DMS153 (cell line): Measurements from ENCODE around the gene ADAMTS2.

Experiments used
- DNase-seq: peaks from one replicate; lab custom pipeline; 2025; lab: John Stamatoyannopoulos, UW

ADAMTS2 gene

DNA sequence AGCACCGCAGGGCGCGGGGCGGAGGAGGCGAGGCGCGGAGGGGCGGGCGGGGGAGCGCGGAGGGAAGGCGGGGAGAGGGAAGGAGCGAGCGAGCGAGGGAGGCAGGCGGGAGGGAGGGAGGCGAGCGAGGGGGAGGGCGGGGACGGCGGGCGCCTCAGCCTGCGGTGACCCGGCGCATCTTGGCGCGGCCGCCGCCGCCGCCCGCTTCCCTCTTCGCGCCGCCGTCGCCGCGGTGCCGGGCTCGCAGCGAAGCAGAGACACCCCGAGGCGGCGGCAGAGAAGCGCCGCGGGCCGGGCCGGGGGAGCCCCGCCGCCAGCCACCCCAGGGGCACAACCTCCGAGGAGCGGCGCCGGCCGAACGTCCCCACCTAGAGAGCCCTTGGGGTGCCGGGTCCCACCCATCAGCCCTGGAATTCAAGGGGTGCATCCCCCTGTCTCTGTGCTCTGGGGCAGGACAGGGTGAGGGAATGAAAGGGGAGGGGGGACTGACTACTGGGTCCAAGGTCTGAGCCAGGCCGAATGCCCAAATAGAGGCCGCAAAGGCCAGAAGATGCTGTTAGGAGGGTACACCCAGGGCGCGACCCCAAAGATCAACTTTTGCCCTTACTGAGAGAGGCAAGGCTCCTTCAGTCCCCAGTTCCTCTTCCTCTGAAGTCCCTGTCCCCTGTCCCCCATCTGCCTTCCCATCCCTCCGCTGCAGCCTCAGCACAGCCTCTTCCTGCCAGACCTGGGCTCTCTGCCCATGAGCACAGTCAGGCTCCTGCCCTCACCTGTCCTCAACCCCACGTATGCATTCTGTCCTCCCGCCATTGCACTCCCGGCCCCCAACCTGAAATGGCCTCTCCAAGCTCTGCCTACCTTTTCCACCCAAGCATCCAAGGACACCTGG, at the start of gene ADAMTS2:
ADAMTS2 (minus strand) TSS at position 29 of the 889 bp plus-strand sequence. CDS start 133 bp downstream, outside the sequence.
- no peak for DNase-seq

DNA sequence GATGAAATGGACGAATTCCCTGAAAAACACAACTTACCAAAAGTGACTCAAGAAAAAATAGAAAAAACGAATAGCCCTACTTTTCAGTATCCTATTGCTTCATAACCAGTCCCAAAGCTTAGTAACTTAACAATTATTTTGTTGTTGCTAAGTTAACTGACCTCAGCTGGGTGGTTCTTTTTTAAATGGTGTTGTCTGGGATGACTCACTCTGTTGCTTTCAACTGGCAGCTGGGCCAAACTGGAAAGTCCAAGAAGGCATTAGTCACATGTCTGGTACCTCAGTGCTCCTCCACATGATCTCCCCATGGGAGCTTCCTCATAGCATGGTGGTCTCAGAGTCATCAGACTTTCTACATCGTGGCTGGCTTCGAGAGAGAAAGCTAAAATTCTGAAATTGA, 47.8 kb upstream of the ADAMTS2 start:
- DNase-seq = no peak

DNA sequence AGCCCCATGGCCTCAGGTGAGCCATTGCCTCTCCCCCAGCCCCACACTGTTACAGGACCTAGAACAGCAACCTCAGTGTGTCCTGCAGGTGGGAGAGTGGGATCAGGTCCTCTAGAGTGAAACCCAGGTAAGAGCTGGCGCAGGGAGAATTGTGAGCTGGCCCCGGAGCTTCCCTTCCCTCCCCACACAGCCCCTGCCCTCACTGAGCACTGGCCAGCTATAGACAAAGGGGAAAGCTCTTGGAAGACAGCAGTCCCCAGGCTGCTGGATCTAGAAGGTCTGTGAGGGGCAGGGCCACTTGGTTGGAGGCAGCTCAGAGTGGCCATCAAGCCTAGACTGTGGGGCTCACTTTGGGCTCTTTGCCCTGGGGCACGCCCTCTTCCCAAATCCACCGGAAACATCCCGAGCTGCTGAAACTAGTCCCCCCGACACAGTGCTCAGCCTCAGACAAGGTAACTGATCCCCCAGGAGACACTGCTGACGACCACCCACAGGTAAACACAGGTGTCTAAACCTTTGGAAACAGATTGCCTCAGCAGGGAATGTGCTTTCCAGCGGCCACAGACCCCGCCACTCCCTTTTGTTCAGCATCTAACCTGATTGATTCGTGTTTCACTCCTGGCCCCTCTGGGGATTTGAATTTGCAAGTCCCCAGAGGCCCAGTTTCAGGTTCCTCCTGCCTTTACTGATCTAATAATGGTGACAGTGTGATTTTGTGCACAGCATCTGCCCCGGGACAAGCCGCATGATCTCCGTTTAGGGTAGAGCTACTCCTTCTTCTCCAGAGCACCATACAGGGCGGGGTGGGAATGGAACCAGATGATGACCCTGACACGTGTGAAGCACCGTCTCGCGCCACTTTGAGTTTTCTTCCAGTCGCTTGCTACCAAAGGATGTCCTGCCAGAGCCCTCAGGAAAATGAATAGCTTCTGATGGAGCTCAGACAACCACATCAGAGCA, 42.2 kb upstream of the ADAMTS2 start:
- DNase-seq = no peak

DNA sequence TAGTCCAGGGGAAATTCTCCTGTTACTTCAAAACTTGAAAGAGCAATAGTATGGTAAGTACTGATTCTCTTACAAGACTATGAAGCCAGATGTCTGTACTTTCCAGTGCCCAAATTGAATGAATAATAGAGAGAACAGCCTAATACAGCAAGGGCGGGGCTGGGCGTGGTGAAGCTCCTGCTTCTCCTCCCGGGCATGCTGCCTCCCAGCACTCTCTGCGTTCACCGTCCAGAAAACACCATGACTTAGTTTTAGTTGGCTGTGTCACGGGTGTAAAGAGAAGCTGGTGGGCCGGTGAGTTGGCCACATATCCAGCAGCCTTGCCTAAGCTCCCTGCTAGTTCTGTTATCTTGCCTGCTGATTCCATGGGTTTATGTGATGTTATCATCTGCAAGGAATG, 40.7 kb upstream of the ADAMTS2 start:
- no peak for DNase-seq

DNA sequence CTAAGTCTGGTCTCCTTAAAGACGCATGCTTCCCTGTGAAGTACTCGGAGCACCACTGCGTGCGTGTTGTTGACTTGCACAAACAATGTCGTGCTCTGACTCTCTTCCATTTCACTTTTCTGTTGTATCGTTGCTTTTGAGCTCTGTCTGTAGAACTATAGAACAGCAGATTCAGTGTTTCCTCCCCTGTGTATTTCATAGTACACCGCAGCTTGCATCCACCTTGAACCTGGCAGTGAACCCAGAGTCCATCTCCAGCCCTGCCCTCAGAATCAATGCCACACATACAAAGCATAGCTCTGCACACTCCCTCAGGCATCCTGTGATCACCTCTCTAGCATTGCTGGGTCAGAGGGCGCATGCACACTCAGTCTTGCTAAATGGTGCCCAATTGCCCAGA, 37.2 kb upstream of the ADAMTS2 start:
- no peak for DNase-seq

DNA sequence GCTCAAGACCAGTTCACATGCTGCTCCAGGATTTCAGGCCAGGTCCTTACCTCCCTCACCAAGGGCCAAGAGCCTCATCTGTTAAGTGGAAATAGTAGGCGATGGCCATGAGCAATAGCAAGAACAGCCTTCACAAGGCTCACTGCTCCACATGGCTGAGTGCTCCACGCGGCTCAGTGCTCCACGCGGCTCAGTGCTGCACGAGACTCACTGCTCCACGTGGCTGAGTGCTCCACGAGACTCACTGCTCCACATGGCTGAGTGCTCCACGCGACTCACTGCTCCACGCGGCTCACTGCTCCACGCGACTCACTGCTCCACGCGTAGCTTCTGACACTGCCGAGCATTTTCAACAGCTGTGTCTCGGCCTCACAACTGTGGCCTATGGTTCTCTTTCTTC, 36.4 kb upstream of the ADAMTS2 start:
- no peak for DNase-seq

DNA sequence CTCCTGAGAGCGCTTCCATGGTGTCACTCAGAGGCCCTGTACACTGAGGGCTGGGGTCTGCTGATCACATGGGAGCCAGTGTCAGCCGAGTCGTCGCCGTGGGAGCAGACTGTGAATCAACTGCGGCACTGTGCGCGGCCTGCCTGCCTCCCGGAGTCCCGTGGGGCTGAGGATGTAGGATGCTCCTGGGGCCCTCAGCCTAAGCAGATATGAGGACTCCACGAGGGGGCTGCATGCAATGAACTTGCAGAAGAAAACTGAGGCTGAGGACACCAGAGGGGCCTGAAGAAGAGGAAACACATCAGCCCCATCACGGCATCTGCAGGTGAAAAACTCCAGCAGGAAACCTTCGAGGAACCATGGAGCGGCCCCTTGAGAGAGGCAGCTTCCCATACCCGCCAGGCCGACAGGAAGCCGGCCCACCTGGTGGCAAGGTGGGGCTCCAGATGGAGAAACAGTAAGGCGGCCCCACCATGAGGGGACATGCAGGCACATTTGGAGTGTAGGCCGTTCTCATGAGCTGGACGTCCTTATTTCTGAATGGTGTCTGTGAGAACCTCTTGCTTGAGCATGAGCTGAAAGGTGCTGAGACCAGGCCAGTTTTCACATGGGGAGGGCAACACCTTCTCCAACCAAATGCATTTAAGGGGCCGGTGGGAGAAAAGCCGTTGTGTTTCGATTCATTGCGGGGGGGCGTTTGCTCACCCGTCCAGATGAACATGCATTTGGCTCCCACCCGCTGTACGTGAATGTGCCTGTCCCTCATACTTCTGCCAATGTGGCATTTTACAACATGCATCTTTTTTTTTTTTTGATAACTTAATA, 35.2 kb upstream of the ADAMTS2 start:
- DNase-seq = no peak

DNA sequence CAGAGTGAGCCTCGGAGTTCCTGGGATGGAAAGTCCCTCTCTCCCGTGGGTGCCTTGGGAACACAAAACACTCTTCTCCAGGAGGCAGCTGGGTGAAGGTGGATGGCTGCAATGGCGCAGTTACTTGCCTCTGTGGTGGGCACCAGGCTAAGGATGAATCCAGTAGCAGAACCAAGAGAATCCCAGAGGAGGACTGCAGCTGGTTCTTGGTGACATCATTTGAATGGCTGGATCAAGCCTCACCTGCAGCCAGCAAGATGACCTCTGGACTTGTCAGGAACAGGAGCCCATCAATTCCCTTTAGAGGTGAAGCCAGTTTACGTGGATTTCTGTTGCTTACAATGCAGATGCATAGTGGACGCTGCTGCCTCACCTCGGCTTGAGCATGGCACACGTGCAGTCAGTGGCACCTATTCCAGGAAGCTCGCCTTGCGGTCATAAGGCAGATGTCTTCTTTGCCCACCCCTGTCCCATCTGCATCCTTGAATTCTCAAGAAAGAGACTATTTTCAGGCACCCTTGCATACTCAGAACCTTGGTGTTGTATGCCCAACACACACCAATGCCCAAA, 34.1 kb upstream of the ADAMTS2 start:
- DNase-seq = no peak

DNA sequence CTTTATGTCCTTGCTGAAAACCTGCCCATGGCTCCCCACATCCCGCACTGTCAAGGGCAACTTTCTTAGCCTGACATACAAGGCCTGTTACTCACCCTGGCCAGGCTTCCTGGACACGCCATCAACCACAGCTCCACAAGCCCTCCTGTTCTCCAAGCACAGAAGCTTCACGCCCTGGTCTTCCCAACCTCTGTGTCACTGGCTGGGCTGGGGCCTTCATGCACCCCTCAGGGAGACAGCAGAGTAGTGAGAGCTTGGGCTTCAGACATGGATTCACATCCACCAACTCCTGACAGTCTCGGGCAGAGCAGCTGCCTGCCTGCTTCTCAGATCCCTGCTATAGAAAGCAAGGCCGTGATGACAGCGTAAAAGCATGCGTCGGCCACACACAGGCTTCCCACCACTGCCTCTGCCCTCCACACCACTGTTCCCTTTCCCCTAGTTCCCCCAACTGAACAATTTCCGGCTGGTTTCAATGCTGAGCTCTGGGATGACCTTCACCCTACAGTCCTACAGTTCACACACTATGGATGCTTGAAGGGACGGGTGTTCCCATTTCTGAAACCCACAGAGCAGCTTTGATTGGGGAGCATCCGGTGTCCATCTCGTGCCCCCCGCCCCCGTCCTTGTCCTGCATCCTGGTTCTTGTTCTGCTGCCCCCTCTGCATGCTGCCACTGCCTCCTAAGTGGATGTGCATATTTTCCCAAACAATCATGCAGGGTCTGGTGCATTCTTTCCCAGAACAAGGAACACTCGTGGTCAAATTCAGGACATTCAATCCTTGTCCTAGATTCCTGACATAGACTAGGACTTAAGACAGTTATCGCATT, 33.4 kb upstream of the ADAMTS2 start:
- DNase-seq = no peak

DNA sequence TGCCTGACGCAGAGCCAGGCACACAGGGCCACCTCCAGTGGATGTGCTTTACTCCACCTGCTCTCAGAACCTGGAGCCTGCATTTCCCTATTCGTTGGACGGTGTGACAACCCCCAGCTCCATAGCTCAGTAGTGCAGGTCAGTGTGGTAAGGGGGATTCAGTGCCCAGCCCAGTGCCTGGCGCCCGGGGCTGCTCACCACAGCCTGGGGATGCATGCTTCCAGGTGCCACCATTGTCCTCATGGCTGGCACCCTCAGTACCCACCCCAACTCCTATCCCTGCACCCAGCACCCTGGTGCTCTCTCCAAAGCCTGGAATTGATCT, 32.8 kb upstream of the ADAMTS2 start:
- DNase-seq = no peak

DNA sequence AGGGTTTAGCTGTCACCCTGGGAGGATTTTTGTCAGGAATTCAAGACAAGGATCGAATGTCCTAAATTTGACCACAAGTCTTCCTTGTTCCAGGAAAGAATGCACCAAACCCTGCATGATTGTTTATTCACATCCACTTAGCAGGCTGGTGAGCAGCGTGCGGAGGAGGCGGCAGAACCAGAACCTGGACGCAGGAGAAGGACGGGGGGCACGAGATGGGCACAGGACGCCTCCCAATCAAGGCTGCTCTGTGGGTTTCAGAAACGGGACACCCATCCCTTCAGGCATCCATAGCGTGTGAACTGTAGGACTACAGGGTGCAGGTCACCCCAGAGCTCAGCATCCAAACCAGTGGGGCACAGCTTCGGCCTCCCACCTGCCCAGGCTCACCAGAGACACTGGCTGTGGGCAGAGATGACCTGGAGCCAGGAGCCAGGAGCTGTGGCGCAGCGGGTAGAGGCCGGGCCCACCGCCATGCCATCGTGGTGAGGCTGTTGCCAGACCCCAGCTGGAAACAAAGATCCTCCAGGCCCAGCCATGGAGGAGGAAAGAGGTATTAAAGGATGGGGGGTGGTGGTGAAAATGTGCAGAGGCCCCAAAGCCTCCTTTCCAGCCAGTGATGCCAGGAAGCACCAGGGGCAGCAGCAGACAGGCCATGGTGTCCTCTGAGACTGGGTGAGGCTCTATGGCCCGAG, 32.3 kb upstream of the ADAMTS2 start:
- no peak for DNase-seq

DNA sequence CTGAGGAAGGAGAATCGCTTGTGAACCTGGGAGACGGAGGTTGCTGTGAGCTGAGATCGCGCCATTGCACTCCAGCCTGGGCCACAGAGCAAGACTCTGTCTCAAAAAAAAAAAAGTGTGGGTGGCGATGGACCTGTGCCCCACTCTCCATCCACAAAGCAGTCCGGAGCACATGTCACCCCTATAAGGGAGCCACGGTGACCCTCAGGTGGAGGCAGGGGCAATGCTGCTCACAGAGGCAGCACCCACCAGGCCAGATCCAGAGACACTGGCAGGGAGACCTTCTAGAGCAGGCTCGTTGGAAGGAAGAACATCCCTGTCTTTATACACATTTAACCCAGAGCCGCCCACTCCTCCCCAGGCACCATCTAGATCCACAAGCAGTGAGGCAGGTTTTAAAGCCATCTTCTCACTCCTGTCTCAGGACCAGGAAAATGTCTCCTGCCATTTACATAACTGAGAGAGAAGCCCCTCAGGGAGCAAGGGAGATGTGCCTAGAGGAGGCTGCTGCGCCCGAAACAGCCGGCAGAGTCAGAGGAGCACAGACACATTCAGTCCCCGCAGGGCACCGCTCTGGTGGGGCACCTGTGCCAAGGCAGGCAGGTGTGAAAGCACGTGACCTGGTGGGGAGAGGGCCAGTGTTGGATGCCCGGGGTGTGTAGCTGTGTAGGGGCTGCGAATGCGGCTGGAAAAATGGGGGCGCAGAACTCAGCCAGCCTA, 31.6 kb upstream of the ADAMTS2 start:
- DNase-seq = no peak

DNA sequence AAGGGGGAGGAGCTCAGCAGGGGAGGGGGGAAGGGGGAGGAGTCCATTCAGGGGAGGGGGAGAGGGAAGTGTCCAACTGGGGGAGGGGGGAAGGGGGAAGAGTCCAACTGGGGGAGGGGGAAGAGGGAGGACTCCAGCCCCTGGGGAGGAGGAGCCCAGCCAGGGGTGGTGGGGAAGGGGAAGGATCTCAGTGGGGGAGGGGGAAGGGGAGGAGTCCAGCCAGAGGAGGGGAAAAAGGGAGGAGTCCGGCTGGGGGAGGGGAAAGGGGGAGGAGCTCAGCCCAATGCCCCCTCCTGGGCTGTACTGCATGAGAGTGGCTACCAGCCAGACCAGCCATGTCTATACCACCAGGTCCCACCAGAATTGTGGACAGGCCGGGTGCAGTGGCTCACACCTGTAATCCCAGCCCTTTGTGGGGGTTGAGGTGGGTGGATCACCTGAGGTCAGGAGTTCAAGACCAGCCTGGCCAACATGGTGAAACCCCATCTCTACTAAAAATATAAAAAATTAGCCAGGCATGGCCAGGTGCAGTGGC, 30.6 kb upstream of the ADAMTS2 start:
- DNase-seq = no peak

DNA sequence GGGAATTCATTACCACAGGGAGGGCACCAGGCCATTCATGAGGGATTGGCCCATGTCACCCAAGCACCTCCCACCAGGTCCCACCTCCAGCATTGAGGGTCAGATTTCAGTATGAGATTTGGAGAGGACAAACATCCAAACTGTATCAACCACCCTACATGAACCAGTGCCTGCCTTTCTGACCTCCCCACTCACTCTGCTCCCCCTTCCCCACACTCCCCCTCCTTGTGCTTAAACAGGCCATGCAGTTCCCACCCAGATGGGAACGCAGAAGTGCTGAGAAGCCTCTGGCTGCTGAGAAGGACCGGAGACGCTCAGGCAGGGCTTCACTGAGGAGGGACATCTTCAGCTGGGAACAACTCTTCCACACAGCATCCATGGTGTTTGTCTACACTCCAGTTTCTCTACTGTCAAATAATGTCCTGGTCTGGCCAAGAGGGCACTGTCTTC, 30.0 kb upstream of the ADAMTS2 start:
- DNase-seq = no peak

DNA sequence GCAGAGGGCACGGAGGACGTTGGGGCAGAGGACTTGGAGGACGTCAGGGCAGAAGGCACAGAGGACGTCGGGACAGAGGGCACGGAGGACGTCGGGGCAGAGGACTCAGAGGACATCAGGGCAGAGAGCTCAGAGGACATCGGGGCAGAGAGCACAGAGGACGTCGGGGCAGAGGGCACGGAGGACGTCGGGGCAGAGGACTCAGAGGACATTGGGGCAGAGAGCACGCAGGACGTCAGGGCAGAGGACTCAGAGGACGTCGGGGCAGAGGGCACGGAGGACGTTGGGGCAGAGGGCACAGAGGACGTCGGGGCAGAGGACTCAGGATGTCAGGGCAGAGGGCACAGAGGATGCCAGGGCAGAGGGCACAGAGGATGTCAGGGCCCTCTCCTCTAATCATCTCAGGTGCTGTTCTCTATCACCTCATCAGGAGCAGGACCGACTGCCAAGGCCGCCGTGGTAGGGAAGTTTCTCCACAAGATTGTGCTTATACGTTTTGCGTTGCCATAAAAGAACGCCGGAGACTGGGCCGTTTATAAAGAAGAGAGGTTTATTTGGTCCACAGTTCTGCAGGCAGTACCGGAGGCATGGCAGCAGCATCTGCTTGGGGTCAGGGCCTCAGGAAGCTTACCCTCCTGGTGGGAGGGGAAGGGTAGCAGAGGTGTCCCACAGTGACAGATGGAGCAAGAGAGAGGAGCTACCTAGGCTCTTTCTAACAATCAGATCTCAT, 29.4 kb upstream of the ADAMTS2 start:
- no peak for DNase-seq

DNA sequence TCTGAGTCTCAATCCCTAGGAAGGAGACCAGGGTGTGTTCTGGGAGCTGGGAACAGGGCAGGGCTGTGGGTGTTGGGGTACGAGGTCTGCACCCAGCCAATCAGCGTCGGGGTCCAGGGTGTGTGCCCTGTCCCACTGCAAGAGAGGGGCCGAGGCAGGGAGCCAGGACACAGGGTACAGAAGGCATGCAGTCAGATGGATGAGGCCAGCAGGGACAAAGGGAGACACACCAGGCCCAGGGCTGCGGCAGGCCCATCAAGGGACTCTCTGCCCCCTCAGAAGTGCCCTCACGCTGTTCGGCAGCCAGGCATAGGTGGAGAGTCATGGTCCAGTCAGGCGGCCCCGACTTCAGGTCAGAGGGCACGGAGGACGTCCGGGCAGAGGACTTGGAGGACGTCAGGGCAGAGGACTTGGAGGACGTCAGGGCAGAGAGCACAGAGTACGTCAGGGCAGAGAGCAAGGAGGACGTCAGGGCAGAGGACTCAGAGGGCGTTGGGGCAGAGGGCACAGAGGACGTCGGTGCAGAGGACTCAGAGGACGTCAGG, 28.8 kb upstream of the ADAMTS2 start:
- DNase-seq = no peak

DNA sequence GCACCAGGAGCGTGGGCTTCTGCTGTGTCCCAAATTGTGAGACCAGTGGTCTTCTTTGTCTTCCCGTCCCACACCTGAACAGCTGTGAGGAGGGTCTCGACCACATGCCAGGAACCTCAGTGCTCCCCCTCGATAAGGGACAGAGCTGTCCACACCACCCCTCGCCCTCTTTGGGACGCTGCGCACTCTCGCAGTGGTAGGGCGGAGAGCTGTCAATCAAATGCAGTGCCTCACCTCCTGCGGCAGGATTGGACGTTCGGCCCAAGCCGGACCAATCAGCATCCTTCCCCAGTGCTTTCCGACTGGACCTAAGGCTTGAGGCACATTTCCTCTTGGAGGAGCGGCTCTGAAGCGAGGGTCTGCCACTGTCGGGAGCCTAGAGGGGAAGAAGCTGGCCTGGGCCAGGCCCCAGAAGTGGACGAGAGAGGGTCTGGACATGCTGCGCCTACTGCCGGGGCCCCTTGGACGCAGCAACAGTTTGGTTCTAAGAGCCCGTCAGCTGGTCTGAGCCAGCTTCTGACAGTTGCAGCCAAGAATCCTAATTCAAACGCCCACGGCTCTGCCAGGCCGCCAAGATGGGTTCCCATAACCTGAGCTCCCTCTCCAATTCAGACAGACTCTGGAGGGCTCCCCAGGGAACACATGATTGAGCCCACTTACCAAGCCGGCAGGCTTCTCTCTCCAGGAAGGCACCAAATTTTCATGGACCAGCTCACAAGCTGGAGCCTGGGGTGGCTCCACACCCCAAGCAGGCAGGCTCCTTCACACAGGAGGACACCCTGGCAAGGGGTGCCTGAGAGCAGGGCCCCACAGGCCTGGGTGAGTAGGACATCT, 28.1 kb upstream of the ADAMTS2 start:
- DNase-seq = no peak
